GM12872 (cell line): ENCODE measurements around the gene SLC25A33.
A peak's percentile ranks its signal among the peaks of the same experiment; 100 is the strongest.

Source experiments
- TF ChIP-seq, protein P1 (sequence below): IDR thresholded peaks from 3 replicates; pipeline ENCODE4 v1.5.1; 2011; ENCODE audit warnings: low read depth, mild to moderate bottlenecking, low read length, moderate library complexity; ENCODE audit not compliant: insufficient read depth

Gene SLC25A33

DNA sequence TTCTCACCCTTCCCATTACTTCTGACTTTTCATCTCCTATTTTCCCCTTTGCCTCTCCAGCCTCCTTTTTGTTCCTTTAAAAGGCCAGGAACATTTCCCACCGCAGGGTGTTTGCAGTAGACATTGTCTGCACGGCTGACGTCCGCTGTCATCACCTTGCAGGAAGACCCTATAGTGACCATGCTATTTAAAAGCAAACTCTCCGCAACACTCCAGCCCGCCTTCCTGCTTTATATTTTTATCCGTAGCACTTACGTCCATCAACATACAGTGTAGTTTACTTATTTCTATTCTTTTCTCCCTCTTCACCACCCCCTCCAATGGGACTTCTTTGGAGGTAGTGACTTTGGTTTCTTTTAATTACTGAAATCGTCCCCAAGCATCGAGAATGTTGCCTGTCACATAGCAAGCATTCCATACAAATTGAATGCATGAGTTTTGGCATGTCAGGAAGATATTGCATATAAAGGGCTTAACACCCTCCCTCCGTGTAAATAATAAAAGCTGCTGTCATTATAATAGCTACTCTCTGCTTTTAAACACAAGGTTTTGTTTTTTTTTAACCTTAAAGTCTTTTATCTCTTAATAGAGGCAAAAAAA is 19.8 kb downstream of the SLC25A33 start:
- TF ChIP-seq, protein P1, sequence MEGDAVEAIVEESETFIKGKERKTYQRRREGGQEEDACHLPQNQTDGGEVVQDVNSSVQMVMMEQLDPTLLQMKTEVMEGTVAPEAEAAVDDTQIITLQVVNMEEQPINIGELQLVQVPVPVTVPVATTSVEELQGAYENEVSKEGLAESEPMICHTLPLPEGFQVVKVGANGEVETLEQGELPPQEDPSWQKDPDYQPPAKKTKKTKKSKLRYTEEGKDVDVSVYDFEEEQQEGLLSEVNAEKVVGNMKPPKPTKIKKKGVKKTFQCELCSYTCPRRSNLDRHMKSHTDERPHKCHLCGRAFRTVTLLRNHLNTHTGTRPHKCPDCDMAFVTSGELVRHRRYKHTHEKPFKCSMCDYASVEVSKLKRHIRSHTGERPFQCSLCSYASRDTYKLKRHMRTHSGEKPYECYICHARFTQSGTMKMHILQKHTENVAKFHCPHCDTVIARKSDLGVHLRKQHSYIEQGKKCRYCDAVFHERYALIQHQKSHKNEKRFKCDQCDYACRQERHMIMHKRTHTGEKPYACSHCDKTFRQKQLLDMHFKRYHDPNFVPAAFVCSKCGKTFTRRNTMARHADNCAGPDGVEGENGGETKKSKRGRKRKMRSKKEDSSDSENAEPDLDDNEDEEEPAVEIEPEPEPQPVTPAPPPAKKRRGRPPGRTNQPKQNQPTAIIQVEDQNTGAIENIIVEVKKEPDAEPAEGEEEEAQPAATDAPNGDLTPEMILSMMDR, result no peak

DNA sequence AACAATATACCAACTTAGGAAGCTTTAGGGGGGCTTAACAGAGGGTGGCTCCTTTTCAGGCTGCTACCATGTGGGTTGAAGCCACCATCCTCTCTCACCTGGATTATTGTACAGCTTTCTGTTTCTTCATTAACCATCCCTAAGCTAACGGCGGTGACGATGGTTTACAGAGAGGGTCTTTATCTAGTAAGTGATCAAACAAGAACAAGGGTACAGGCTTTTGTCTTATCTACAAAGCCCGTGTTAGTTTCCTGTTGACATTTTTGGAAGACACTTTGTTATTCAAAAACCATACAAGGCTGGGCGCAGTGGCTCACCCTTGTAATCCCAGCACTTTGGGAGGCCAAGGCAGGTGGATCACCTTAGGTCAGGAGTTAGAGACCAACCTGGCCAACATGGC is 20.4 kb downstream of the SLC25A33 start:
- TF ChIP-seq, protein P1, result no peak

DNA sequence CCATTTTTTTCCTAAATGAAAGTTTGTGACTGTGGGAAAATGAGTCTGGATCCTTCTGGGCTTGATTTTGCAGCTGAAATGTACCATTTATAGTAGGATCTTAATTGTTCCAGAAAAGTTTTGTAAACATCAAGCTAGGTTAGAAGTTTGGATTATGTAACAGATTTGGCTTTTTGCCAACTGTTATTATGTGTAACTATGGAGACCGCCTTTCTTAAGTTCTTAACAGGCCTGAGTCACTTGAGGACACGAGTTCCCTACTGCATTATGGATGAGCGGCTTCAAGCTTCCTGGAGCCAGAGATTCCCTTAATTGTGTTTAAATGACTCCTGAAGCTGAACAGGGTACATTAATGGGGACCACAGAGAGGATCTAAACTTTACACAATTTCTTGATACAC is 22.2 kb downstream of the SLC25A33 start:
- TF ChIP-seq, protein P1, result no peak

DNA sequence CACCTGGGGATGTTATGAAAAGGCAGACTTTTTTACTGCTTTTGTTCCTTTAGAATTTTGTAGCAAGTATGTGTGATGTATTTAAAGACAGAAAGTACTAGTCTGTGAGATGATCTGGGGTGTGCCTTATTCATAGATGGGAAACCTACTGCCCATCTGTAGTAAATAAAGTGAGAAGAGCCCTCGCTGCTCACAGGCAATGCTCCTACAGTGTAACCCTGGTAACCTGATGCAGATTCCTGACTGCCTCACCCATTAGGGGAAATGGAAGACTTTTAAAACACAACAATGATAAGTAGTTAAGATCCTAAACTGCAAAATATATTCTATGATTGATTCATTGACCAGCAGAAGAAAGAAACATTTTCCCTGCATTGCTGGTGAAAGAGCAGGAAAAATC is 30.0 kb downstream of the SLC25A33 start:
- TF ChIP-seq, protein P1, result no peak

DNA sequence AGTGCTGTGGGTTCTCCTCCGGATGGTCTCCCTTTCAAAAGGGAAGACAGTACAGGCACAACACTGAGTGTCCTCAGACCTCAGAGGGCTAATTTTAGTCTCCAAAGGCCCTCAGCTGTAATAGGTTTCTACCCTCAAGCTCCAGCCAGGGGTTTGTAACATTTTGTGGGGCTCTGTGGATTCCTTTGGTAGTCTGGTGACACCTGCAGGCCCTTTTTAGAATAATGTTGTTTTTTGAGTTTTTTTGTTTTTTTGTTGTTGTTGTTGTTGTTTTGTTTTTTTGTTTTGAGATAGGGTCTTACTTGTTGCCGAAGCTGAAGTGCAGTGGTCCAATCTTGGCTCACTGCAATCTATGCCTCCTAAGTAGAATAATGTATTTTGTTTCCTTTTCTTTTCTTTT is 34.5 kb downstream of the SLC25A33 start:
- TF ChIP-seq, protein P1, result peak; percentile 37; the same call in 1 of the 3 replicates

DNA sequence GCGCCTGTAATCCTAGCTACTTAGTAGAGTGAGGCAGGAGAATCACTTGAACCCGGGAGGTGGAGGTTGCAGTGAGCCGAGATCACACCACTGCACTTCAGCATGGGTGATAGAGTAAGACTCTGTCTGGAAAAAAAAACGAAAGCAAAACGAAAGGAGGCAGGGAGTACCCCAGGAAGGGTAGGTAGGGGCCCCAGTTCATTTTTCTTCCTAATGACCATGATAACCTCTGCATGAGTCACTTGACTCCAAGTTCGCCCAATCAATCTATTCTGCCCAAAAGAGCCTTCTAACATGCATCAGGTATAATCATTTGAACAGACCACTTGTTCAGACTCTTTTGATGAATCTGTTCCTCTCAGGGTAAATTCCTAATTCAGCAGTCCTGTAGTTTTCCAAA is 36.2 kb downstream of the SLC25A33 start:
- TF ChIP-seq, protein P1, result no peak

DNA sequence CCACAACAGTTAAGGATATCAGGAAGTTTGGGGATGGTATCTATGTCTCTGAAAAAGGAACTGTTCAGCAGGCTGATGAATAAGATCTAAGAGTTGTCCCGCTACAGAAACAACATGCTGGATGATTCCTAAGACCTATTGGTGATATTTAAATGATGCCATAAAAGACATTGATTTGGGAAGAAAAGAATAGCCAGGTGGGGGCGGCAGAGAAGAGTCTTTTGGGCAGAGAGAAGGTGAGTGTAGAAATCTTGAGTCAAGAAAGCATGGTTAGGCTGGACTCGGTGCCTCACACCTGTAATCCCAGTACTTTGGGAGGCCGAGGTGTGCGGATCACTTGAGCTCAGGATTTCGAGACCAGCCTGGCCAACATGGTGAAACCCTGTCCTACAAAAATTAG is 37.6 kb downstream of the SLC25A33 start:
- TF ChIP-seq, protein P1, result no peak
